HEK293 (cell line): Measurements from ENCODE around the gene NR2F2.

Source experiments
- EGR2 ChIP-seq: fragments of 450-650 bp; formaldehyde crosslinking; IDR thresholded peaks from 2 replicates; pipeline ENCODE4 v1.5.1; 2016; ENCODE audit warnings: low read depth, missing biosample characterization, missing genetic modification characterization
- GLI2 ChIP-seq: fragments of 450-650 bp; formaldehyde crosslinking; IDR thresholded peaks from 2 replicates; pipeline ENCODE4; 2017; ENCODE audit warnings: missing biosample characterization, missing genetic modification characterization, low read depth, borderline replicate concordance
- KLF9 ChIP-seq: fragments of 450-650 bp; formaldehyde crosslinking; IDR thresholded peaks from 2 replicates; pipeline ENCODE4 v1.5.1; 2016; ENCODE audit warnings: missing biosample characterization, missing genetic modification characterization, low read depth
- OSR2 ChIP-seq: fragments of 450-650 bp; formaldehyde crosslinking; IDR thresholded peaks from 2 replicates; pipeline ENCODE4 v1.5.1; 2016; ENCODE audit warnings: missing biosample characterization, missing genetic modification characterization
- SCRT1 ChIP-seq: fragments of 450-650 bp; formaldehyde crosslinking; IDR thresholded peaks from 2 replicates; pipeline ENCODE4 v1.5.1; 2016; ENCODE audit warnings: missing biosample characterization, missing genetic modification characterization, borderline replicate concordance
- TRIM28 ChIP-seq: IDR thresholded peaks from 2 replicates; pipeline ENCODE4 v1.6.1; 2011; ENCODE audit warnings: low read length, control low read depth, borderline replicate concordance
- ZFP41 ChIP-seq: fragments of 450-650 bp; formaldehyde crosslinking; IDR thresholded peaks from 2 replicates; pipeline ENCODE4 v1.5.1; 2016; ENCODE audit warnings: missing biosample characterization, missing genetic modification characterization, borderline replicate concordance
- ZFP69B ChIP-seq: fragments of 450-650 bp; formaldehyde crosslinking; IDR thresholded peaks from 2 replicates; pipeline ENCODE4 v1.5.1; 2016; ENCODE audit warnings: missing biosample characterization, missing genetic modification characterization
- ZNF501 ChIP-seq: fragments of 450-650 bp; formaldehyde crosslinking; IDR thresholded peaks from 2 replicates; pipeline ENCODE4 v1.5.1; 2016; ENCODE audit warnings: missing biosample characterization, missing genetic modification characterization
- ZNF530 ChIP-seq: fragments of 450-650 bp; formaldehyde crosslinking; IDR thresholded peaks from 2 replicates; pipeline ENCODE4 v1.5.1; 2016; ENCODE audit warnings: low read depth, missing biosample characterization, missing genetic modification characterization
- ZNF585B ChIP-seq: fragments of 450-650 bp; formaldehyde crosslinking; IDR thresholded peaks from 2 replicates; pipeline ENCODE4 v1.5.1; 2016; ENCODE audit warnings: missing biosample characterization, missing genetic modification characterization
- ZNF600 ChIP-seq: fragments of 450-650 bp; formaldehyde crosslinking; IDR thresholded peaks from 2 replicates; pipeline ENCODE4 v1.5.1; 2016; ENCODE audit warnings: missing biosample characterization, missing genetic modification characterization
- ZNF623 ChIP-seq: fragments of 450-650 bp; formaldehyde crosslinking; IDR thresholded peaks from 2 replicates; pipeline ENCODE4 v1.5.1; 2016; ENCODE audit warnings: missing biosample characterization, missing genetic modification characterization
- ZNF624 ChIP-seq: fragments of 450-650 bp; formaldehyde crosslinking; IDR thresholded peaks from 2 replicates; pipeline ENCODE4 v1.5.1; 2017; ENCODE audit warnings: missing biosample characterization, missing genetic modification characterization
- ZNF629 ChIP-seq: fragments of 450-650 bp; formaldehyde crosslinking; IDR thresholded peaks from 2 replicates; pipeline ENCODE4 v1.5.1; 2017; ENCODE audit warnings: missing biosample characterization, missing genetic modification characterization
- ZNF768 ChIP-seq: fragments of 450-650 bp; formaldehyde crosslinking; IDR thresholded peaks from 2 replicates; pipeline ENCODE4 v1.5.1; 2018; ENCODE audit warnings: missing biosample characterization, mild to moderate bottlenecking, missing genetic modification characterization
- ZNF830 ChIP-seq: fragments of 450-650 bp; IDR thresholded peaks from 2 replicates; pipeline ENCODE4 v1.5.0; 2018; ENCODE audit warnings: missing biosample characterization, missing genetic modification characterization, low read depth, mild to moderate bottlenecking, moderate library complexity
- ZSCAN30 ChIP-seq: fragments of 450-650 bp; IDR thresholded peaks from 2 replicates; pipeline ENCODE4 v1.5.1; 2018; ENCODE audit warnings: missing biosample characterization, mild to moderate bottlenecking, missing genetic modification characterization, moderate library complexity
- TF ChIP-seq, protein P1 (sequence below): fragments of 450-650 bp; formaldehyde crosslinking; IDR thresholded peaks from 2 replicates; pipeline ENCODE4 v1.5.1; 2016; ENCODE audit warnings: missing biosample characterization, missing genetic modification characterization
- TF ChIP-seq, protein P2 (sequence below): fragments of 450-650 bp; formaldehyde crosslinking; conservative IDR thresholded peaks from 2 replicates; pipeline ENCODE4 v1.5.1; 2016; ENCODE audit warnings: low read depth, missing biosample characterization, missing genetic modification characterization
- TF ChIP-seq, protein P3 (sequence below): fragments of 450-650 bp; formaldehyde crosslinking; IDR thresholded peaks from 2 replicates; pipeline ENCODE4 v1.5.1; 2017; ENCODE audit warnings: missing biosample characterization, missing genetic modification characterization
- TF ChIP-seq, protein P4 (sequence below): fragments of 450-650 bp; formaldehyde crosslinking; IDR thresholded peaks from 2 replicates; pipeline ENCODE4 v1.5.1; 2016; ENCODE audit warnings: missing biosample characterization, missing genetic modification characterization
- TF ChIP-seq, protein P5 (sequence below): fragments of 450-650 bp; formaldehyde crosslinking; IDR thresholded peaks from 2 replicates; pipeline ENCODE4 v1.5.1; 2016; ENCODE audit warnings: missing biosample characterization, missing genetic modification characterization
- TF ChIP-seq, protein P6 (sequence below): fragments of 450-650 bp; formaldehyde crosslinking; IDR thresholded peaks from 2 replicates; pipeline ENCODE4 v1.5.1; 2017; ENCODE audit warnings: missing biosample characterization, missing genetic modification characterization
- TF ChIP-seq, protein P7 (sequence below): fragments of 450-650 bp; formaldehyde crosslinking; IDR thresholded peaks from 2 replicates; pipeline ENCODE4 v1.5.1; 2017; ENCODE audit warnings: missing biosample characterization, missing genetic modification characterization

Gene NR2F2

DNA sequence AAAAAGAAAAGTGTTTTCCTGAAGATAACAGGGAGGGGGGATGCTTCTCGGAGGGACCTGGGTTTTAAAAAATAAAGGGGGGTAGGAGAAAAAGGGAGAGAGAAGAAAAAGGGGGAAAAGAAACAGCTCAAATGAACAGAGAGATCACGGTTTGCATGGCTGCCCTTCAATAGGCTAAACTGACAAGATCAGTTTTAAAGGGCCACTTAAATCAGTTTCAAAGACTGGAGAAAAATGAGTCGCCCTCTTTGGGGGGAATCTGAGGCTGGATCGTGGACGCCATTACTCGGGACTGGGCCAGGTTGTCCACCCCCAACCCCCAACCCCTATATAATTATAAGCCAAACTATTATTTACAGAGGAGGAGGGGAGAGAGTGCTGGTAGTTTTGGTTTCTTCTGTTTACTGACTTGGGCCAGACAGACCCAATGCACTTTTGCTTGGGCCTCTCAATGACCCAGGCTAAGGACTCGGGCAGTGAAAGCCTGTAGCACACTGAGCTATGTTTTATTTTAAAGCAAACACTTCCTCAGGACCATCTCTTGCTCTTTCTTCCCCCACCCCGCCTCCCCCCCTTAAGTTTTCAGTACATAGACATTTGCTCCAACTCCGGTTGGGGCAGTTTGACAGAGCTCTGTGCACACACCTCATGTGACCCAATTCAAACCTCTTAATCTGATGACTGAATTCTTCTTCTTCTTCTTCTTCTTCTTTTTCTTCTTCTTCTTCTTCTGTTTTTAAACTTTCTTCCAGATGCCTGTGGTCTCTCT is 6.3 kb downstream of the NR2F2 start (continued):
- TF ChIP-seq, protein P1, sequence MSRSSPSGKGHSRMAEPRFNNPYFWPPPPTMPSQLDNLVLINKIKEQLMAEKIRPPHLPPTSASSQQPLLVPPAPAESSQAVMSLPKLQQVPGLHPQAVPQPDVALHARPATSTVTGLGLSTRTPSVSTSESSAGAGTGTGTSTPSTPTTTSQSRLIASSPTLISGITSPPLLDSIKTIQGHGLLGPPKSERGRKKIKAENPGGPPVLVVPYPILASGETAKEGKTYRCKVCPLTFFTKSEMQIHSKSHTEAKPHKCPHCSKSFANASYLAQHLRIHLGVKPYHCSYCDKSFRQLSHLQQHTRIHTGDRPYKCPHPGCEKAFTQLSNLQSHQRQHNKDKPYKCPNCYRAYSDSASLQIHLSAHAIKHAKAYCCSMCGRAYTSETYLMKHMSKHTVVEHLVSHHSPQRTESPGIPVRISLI (tag by site-specific recombination): no peak
- no peak for TF ChIP-seq ZNF629 (tag by site-specific recombination)
- TF ChIP-seq, protein P2, sequence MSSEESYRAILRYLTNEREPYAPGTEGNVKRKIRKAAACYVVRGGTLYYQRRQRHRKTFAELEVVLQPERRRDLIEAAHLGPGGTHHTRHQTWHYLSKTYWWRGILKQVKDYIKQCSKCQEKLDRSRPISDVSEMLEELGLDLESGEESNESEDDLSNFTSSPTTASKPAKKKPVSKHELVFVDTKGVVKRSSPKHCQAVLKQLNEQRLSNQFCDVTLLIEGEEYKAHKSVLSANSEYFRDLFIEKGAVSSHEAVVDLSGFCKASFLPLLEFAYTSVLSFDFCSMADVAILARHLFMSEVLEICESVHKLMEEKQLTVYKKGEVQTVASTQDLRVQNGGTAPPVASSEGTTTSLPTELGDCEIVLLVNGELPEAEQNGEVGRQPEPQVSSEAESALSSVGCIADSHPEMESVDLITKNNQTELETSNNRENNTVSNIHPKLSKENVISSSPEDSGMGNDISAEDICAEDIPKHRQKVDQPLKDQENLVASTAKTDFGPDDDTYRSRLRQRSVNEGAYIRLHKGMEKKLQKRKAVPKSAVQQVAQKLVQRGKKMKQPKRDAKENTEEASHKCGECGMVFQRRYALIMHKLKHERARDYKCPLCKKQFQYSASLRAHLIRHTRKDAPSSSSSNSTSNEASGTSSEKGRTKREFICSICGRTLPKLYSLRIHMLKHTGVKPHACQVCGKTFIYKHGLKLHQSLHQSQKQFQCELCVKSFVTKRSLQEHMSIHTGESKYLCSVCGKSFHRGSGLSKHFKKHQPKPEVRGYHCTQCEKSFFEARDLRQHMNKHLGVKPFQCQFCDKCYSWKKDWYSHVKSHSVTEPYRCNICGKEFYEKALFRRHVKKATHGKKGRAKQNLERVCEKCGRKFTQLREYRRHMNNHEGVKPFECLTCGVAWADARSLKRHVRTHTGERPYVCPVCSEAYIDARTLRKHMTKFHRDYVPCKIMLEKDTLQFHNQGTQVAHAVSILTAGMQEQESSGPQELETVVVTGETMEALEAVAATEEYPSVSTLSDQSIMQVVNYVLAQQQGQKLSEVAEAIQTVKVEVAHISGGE (tag by site-specific recombination): peak; percentile 43
- TF ChIP-seq ZNF530: no peak
- TF ChIP-seq, protein P3, sequence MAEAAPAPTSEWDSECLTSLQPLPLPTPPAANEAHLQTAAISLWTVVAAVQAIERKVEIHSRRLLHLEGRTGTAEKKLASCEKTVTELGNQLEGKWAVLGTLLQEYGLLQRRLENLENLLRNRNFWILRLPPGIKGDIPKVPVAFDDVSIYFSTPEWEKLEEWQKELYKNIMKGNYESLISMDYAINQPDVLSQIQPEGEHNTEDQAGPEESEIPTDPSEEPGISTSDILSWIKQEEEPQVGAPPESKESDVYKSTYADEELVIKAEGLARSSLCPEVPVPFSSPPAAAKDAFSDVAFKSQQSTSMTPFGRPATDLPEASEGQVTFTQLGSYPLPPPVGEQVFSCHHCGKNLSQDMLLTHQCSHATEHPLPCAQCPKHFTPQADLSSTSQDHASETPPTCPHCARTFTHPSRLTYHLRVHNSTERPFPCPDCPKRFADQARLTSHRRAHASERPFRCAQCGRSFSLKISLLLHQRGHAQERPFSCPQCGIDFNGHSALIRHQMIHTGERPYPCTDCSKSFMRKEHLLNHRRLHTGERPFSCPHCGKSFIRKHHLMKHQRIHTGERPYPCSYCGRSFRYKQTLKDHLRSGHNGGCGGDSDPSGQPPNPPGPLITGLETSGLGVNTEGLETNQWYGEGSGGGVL (tag by site-specific recombination): 0 out of 2 replicates have a peak, but pooled peaks have one; percentile 20
- TF ChIP-seq, protein P4, sequence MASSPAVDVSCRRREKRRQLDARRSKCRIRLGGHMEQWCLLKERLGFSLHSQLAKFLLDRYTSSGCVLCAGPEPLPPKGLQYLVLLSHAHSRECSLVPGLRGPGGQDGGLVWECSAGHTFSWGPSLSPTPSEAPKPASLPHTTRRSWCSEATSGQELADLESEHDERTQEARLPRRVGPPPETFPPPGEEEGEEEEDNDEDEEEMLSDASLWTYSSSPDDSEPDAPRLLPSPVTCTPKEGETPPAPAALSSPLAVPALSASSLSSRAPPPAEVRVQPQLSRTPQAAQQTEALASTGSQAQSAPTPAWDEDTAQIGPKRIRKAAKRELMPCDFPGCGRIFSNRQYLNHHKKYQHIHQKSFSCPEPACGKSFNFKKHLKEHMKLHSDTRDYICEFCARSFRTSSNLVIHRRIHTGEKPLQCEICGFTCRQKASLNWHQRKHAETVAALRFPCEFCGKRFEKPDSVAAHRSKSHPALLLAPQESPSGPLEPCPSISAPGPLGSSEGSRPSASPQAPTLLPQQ (tag by site-specific recombination): 0 out of 2 replicates have a peak, but pooled peaks have one; percentile 27
- no peak for TF ChIP-seq ZNF585B (tag by site-specific recombination)
- no peak for TF ChIP-seq TRIM28
- no peak for TF ChIP-seq SCRT1
- no peak for TF ChIP-seq ZNF768 (tag by site-specific recombination)
- TF ChIP-seq ZNF623 (tag by site-specific recombination): no peak
- no peak for TF ChIP-seq GLI2
- TF ChIP-seq EGR2 (tag by site-specific recombination): no peak
- no peak for TF ChIP-seq ZNF624 (tag by site-specific recombination)
- no peak for TF ChIP-seq ZFP41 (tag by site-specific recombination)
- 0 out of 2 replicates have a peak, but pooled peaks have one; percentile 12 for TF ChIP-seq ZFP69B (tag by site-specific recombination)
- TF ChIP-seq ZNF501 (tag by site-specific recombination): peak; percentile 21; the same call in 1 of the 2 replicates
- TF ChIP-seq, protein P5, sequence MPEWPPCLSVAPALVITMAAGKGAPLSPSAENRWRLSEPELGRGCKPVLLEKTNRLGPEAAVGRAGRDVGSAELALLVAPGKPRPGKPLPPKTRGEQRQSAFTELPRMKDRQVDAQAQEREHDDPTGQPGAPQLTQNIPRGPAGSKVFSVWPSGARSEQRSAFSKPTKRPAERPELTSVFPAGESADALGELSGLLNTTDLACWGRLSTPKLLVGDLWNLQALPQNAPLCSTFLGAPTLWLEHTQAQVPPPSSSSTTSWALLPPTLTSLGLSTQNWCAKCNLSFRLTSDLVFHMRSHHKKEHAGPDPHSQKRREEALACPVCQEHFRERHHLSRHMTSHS: no peak
- TF ChIP-seq OSR2 (tag by site-specific recombination): no peak
- TF ChIP-seq, protein P6, sequence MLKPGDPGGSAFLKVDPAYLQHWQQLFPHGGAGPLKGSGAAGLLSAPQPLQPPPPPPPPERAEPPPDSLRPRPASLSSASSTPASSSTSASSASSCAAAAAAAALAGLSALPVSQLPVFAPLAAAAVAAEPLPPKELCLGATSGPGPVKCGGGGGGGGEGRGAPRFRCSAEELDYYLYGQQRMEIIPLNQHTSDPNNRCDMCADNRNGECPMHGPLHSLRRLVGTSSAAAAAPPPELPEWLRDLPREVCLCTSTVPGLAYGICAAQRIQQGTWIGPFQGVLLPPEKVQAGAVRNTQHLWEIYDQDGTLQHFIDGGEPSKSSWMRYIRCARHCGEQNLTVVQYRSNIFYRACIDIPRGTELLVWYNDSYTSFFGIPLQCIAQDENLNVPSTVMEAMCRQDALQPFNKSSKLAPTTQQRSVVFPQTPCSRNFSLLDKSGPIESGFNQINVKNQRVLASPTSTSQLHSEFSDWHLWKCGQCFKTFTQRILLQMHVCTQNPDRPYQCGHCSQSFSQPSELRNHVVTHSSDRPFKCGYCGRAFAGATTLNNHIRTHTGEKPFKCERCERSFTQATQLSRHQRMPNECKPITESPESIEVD (tag by site-specific recombination): peak; percentile 7; the same call in 1 of the 2 replicates
- TF ChIP-seq ZNF830: no peak
- TF ChIP-seq, protein P7, sequence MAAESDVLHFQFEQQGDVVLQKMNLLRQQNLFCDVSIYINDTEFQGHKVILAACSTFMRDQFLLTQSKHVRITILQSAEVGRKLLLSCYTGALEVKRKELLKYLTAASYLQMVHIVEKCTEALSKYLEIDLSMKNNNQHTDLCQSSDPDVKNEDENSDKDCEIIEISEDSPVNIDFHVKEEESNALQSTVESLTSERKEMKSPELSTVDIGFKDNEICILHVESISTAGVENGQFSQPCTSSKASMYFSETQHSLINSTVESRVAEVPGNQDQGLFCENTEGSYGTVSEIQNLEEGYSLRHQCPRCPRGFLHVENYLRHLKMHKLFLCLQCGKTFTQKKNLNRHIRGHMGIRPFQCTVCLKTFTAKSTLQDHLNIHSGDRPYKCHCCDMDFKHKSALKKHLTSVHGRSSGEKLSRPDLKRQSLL (tag by site-specific recombination): no peak
- no peak for TF ChIP-seq KLF9 (tag by site-specific recombination)
- no peak; the same call in 1 of the 2 replicates for TF ChIP-seq ZSCAN30 (tag by site-specific recombination)
- TF ChIP-seq ZNF600 (tag by site-specific recombination): peak; percentile 69
